Measurements from ENCODE around the gene GALNTL6. TPM values are rescaled to one million over a fixed set of nuclear protein-coding genes. Genes with fewer than 3 reads are reported as not detected.

GALNTL6 gene
- polyA plus RNA-seq, 4 donors, result 0.30 to 0.45 (median 0.31) TPM; not detected in 1

DNA sequence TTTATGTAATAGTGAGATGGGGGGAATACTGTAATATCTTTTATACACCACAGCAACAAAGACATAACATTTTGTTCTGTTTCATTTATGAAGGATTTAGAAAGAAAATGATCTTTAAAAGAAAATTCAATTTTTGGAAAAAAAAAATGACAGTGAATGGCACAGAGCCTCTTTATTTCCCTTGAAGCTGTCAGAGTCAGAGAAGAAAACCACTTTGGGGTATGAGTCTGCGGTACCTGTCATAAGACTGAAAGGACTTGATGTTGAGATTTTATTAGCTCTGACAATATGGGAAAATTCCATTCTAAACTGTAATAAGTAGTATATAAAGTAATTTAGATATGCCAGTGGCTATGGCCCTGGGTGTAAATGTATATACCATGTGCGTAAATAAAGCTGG, 134.8 kb downstream of the GALNTL6 start:
- 87 to 94% (median 90%) methylated on average over 2 of the region's 2 CpGs for WGBS, 3 donors
- Histone ChIP-seq H3K9me3 (ENCODE audit: control insufficient read depth in 2 of 2, insufficient read depth in 1 of 2, low read depth in 1 of 2, low read length in 1 of 2) (no peaks in the 10 kb centered on the region), H3K36me3 (ENCODE audit: control insufficient read depth in 3 of 3, insufficient read depth in 2 of 3, low read depth in 1 of 3, low read length in 3 of 3) (no peaks in the 10 kb centered on the region), H3K27ac (ENCODE audit: low read depth in 1 of 3, low read length in 2 of 3) (no peak overlapping the region), H3K4me3 (ENCODE audit: low read depth in 1 of 3, low read length in 3 of 3) (no peak overlapping the region), H3K27me3 (ENCODE audit: control insufficient read depth in 3 of 3, insufficient read depth in 3 of 3, low read length in 3 of 3) (no peaks in the 10 kb centered on the region), H3K4me1 (ENCODE audit: control insufficient read depth in 3 of 3, insufficient read depth in 2 of 3, low read depth in 1 of 3, low read length in 2 of 3) (no peaks in the 10 kb centered on the region)
- DNase-seq, result no peak
- no peak for FAIRE-seq

DNA sequence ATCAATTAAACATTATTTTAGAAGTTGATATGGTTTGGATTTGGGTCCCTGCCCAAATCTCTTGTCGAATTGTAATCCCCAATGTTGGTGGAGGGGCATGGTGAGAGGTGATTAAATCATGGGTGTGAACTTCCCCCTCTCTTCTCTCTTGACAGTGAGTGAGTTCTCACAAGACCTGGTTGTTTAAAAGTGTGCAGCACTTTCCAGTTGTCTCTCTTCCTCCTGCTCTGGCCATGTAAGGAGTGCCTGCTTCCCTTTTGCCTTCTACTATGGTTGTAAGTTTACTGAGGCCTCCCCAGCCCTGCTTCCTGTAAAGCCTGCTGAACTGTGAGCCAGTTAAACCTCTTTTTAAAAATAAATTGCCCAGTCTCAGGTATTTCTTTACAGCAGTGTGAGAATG, 141.4 kb downstream of the GALNTL6 start:
- WGBS, 3 donors, result 9 to 38% (median 33%) methylated on average over 1 of the region's 1 CpG
- DNase-seq, result no peak
- Histone ChIP-seq H3K27ac (ENCODE audit: low read depth in 1 of 3, low read length in 2 of 3) (no peak overlapping the region), H3K4me1 (ENCODE audit: control insufficient read depth in 3 of 3, insufficient read depth in 2 of 3, low read depth in 1 of 3, low read length in 2 of 3) (no peaks in the 10 kb centered on the region), H3K4me3 (ENCODE audit: low read depth in 1 of 3, low read length in 3 of 3) (no peak overlapping the region), H3K27me3 (ENCODE audit: control insufficient read depth in 3 of 3, insufficient read depth in 3 of 3, low read length in 3 of 3) (no peaks in the 10 kb centered on the region), H3K36me3 (ENCODE audit: control insufficient read depth in 3 of 3, insufficient read depth in 2 of 3, low read depth in 1 of 3, low read length in 3 of 3) (no peaks in the 10 kb centered on the region), H3K9me3 (ENCODE audit: control insufficient read depth in 2 of 2, insufficient read depth in 1 of 2, low read depth in 1 of 2, low read length in 1 of 2) (no peaks in the 10 kb centered on the region)
- FAIRE-seq, result no peak

DNA sequence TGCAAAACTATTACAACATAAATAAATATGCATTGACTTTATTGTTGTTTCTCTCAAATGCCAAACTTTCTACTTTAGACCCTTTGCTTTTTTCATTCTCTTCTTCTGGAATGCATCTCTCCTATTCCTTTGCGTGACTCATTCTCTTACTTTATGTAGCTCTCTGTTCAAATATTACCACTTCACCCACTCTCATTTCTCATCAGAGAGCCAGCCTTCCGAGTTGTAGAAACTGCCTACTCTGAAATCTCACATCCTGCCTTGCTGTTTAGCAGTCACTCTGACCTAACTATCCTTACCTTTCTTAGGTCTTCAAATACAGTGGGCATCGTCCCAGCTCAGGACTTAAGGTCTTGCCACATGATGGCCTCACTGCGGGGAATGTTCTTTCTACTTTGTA, 143.5 kb downstream of the GALNTL6 start:
- Histone ChIP-seq H3K4me1 (ENCODE audit: control insufficient read depth in 3 of 3, insufficient read depth in 2 of 3, low read depth in 1 of 3, low read length in 2 of 3) (no peaks in the 10 kb centered on the region), H3K27ac (ENCODE audit: low read depth in 1 of 3, low read length in 2 of 3) (no peak overlapping the region), H3K9me3 (ENCODE audit: control insufficient read depth in 2 of 2, insufficient read depth in 1 of 2, low read depth in 1 of 2, low read length in 1 of 2) (no peaks in the 10 kb centered on the region), H3K4me3 (ENCODE audit: low read depth in 1 of 3, low read length in 3 of 3) (no peak overlapping the region), H3K36me3 (ENCODE audit: control insufficient read depth in 3 of 3, insufficient read depth in 2 of 3, low read depth in 1 of 3, low read length in 3 of 3) (no peaks in the 10 kb centered on the region), H3K27me3 (ENCODE audit: control insufficient read depth in 3 of 3, insufficient read depth in 3 of 3, low read length in 3 of 3) (no peaks in the 10 kb centered on the region)
- no peak for DNase-seq
- WGBS, 3 donors, result 72 to 73% (median 73%) methylated on average over 4 of the region's 4 CpGs
- FAIRE-seq, result no peak

DNA sequence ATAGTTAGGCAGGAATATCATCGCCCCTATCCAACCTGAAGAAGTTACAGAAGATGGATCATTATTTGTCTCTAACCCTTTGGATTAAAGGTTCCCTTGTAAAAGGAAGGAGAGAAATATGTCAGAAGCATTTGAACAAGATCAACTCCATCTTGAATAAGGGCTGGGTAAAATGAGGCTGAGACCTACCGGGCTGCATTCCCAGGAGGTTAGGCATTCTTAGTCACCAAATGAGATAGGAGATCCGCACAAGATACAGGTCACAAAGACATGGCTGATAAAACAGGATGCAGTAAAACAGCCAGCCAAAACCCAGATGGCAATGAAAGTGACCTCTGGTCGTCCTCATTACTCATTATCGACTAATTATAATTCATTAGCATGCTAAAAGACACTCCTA, 148.9 kb downstream of the GALNTL6 start:
- H3K9me3 ChIP-seq (ENCODE audit: control insufficient read depth in 2 of 2, insufficient read depth in 1 of 2, low read depth in 1 of 2, low read length in 1 of 2), result no peaks in the 10 kb centered on the region
- FAIRE-seq (no peak), DNase-seq (no peak)
- no peak overlapping the region for H3K4me3 ChIP-seq (ENCODE audit: low read depth in 1 of 3, low read length in 3 of 3)
- no peaks in the 10 kb centered on the region for H3K27me3 ChIP-seq (ENCODE audit: control insufficient read depth in 3 of 3, insufficient read depth in 3 of 3, low read length in 3 of 3)
- H3K27ac ChIP-seq (ENCODE audit: low read depth in 1 of 3, low read length in 2 of 3), result no peak overlapping the region
- H3K4me1 ChIP-seq (ENCODE audit: control insufficient read depth in 3 of 3, insufficient read depth in 2 of 3, low read depth in 1 of 3, low read length in 2 of 3), result no peaks in the 10 kb centered on the region
- no peaks in the 10 kb centered on the region for H3K36me3 ChIP-seq (ENCODE audit: control insufficient read depth in 3 of 3, insufficient read depth in 2 of 3, low read depth in 1 of 3, low read length in 3 of 3)
- 48 to 76% (median 52%) methylated on average over 5 of the region's 5 CpGs for WGBS, 3 donors

DNA sequence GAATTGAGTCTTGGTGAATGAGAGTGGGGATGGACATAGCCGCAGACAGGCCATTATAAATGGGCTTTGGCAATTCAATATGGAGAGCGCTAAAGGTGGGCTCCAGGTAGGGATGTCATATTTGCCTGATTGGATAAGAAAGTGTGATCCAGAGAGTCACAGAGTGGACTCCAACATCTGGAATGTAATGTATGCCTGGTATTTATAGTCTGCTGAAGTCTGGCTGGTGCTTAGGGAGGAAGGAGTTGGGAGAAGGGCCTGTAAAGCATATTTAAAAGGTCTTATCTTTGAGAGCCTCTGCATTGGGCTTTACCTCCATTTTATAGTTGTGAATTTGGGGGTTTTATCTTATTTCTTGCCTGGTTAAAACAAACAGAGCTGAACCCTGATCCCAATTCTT, 153.2 kb downstream of the GALNTL6 start:
- H3K27me3 ChIP-seq (ENCODE audit: control insufficient read depth in 3 of 3, insufficient read depth in 3 of 3, low read length in 3 of 3), result no peaks in the 10 kb centered on the region
- no peak overlapping the region for H3K4me3 ChIP-seq (ENCODE audit: low read depth in 1 of 3, low read length in 3 of 3)
- no peaks in the 10 kb centered on the region for H3K4me1 ChIP-seq (ENCODE audit: control insufficient read depth in 3 of 3, insufficient read depth in 2 of 3, low read depth in 1 of 3, low read length in 2 of 3)
- no peak for FAIRE-seq
- H3K9me3 ChIP-seq (ENCODE audit: control insufficient read depth in 2 of 2, insufficient read depth in 1 of 2, low read depth in 1 of 2, low read length in 1 of 2), result no peaks in the 10 kb centered on the region
- H3K27ac ChIP-seq (ENCODE audit: low read depth in 1 of 3, low read length in 2 of 3), result no peak overlapping the region
- 65 to 70% (median 68%) methylated on average over 2 of the region's 2 CpGs for WGBS, 3 donors
- no peaks in the 10 kb centered on the region for H3K36me3 ChIP-seq (ENCODE audit: control insufficient read depth in 3 of 3, insufficient read depth in 2 of 3, low read depth in 1 of 3, low read length in 3 of 3)
- no peak for DNase-seq

DNA sequence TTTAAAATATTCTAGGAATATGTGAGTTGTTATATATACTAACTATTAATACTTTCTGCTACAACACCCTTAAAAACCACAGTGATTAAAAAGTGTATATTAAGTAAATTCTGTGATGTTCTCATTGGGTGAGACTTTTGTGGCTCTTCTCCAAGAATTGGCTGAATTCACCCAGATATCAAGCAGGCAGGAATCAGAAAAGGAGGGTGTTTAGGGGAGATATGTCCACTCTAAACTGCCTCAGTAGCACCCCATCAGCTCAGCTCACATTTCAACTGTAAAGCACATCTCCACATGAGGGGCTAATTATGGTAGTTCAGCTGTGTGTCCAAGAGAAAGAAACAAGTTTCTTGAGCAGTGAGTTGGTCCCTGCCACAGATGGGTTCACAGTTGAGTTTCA, 165.0 kb downstream of the GALNTL6 start:
- Histone ChIP-seq H3K27me3 (ENCODE audit: control insufficient read depth in 3 of 3, insufficient read depth in 3 of 3, low read length in 3 of 3) (no peaks in the 10 kb centered on the region), H3K4me1 (ENCODE audit: control insufficient read depth in 3 of 3, insufficient read depth in 2 of 3, low read depth in 1 of 3, low read length in 2 of 3) (no peaks in the 10 kb centered on the region), H3K27ac (ENCODE audit: low read depth in 1 of 3, low read length in 2 of 3) (no peak overlapping the region), H3K9me3 (ENCODE audit: control insufficient read depth in 2 of 2, insufficient read depth in 1 of 2, low read depth in 1 of 2, low read length in 1 of 2) (no peaks in the 10 kb centered on the region), H3K36me3 (ENCODE audit: control insufficient read depth in 3 of 3, insufficient read depth in 2 of 3, low read depth in 1 of 3, low read length in 3 of 3) (no peaks in the 10 kb centered on the region), H3K4me3 (ENCODE audit: low read depth in 1 of 3, low read length in 3 of 3) (no peak overlapping the region)
- FAIRE-seq, result no peak
- no peak for DNase-seq

DNA sequence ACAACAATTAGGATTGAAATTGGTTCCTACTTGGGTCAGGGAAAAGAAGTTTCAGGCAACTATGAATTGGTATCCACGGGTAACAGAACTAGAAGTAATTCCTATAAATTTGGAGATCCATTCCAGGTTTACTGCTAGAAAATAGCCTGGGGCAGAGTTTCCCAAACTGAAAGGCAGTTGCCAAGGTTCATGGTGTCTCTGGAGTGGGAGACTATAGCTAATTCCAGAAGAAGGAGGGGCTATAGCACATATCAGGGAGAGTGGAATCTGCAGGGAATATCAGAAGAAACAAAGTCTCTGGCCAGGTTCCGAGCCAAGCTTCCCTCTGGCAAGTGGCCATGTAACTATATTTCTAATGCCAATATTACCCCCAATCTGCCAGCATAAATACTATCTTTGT, 166.3 kb downstream of the GALNTL6 start:
- H3K36me3 ChIP-seq (ENCODE audit: control insufficient read depth in 3 of 3, insufficient read depth in 2 of 3, low read depth in 1 of 3, low read length in 3 of 3), result no peaks in the 10 kb centered on the region
- H3K4me3 ChIP-seq (ENCODE audit: low read depth in 1 of 3, low read length in 3 of 3), result no peak overlapping the region
- no peak overlapping the region for H3K27ac ChIP-seq (ENCODE audit: low read depth in 1 of 3, low read length in 2 of 3)
- FAIRE-seq (no peak), DNase-seq (no peak)
- H3K4me1 ChIP-seq (ENCODE audit: control insufficient read depth in 3 of 3, insufficient read depth in 2 of 3, low read depth in 1 of 3, low read length in 2 of 3), result no peaks in the 10 kb centered on the region
- no peaks in the 10 kb centered on the region for H3K9me3 ChIP-seq (ENCODE audit: control insufficient read depth in 2 of 2, insufficient read depth in 1 of 2, low read depth in 1 of 2, low read length in 1 of 2)
- no peaks in the 10 kb centered on the region for H3K27me3 ChIP-seq (ENCODE audit: control insufficient read depth in 3 of 3, insufficient read depth in 3 of 3, low read length in 3 of 3)
- 43 to 60% (median 55%) methylated on average over 2 of the region's 2 CpGs for WGBS, 3 donors

DNA sequence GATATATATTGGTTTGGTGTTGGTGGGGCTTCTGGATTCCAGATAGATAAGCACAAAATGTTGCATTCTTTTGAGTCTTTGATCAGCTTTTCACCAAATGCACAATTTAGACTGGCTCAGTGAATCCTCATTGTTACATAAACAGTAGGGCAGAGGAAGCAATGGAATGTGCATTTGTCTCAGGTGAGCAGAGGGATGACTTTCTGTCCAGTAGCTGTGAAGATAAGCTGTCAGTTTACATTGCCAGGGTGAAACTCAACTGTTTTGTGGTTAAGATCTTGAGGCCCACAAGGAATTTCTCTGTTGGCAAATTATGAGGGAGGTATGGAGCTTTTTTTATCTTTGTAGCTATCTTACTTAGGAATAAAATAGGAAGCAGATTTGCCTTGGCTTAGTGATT, 168.0 kb downstream of the GALNTL6 start:
- no peaks in the 10 kb centered on the region for H3K9me3 ChIP-seq (ENCODE audit: control insufficient read depth in 2 of 2, insufficient read depth in 1 of 2, low read depth in 1 of 2, low read length in 1 of 2)
- H3K4me1 ChIP-seq (ENCODE audit: control insufficient read depth in 3 of 3, insufficient read depth in 2 of 3, low read depth in 1 of 3, low read length in 2 of 3), result no peaks in the 10 kb centered on the region
- H3K4me3 ChIP-seq (ENCODE audit: low read depth in 1 of 3, low read length in 3 of 3), result no peak overlapping the region
- no peak for DNase-seq
- H3K27me3 ChIP-seq (ENCODE audit: control insufficient read depth in 3 of 3, insufficient read depth in 3 of 3, low read length in 3 of 3), result no peaks in the 10 kb centered on the region
- FAIRE-seq, result no peak
- no peaks in the 10 kb centered on the region for H3K36me3 ChIP-seq (ENCODE audit: control insufficient read depth in 3 of 3, insufficient read depth in 2 of 3, low read depth in 1 of 3, low read length in 3 of 3)
- no peak overlapping the region for H3K27ac ChIP-seq (ENCODE audit: low read depth in 1 of 3, low read length in 2 of 3)

DNA sequence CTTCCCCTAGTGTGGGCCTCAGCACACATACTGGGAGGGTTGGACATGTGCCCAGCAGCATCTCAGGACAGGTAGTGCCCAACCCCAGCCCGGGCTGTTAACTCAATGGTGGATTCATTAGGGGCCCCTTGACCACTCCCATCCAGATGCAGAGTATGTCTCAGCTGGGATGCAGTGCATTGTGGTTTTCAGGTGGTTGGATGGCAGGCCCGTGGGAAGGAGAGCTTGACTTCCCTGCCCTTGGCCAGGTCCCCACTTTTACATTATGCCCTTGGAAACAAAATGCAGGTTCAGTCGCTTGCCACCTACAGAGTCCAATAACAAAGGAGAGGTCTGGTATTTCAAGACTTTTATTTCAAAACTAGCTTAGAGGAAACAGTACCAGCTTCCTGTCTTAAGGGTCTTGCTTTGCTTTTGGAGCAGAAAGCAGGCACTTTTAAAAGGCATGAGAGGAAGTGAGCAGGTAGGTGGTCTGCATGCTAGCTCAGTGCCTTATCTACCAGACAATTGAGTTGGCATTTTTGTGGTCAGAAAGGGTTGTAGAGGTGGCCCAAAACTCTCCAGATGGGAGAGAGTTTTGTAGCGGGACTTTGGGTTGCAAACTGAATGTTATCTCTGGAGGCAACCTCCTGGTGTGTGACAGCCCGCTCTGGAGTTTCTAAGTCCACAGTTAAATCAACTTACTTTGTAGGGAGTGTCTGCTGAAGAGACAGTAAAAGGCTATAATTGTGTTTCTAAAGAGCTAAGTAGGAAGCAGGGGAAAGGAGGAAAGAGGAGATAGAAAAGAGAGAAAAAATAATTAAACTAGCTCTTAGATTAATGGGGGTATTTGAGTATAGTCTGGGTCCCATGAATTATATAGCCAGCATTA, 171.0 kb downstream of the GALNTL6 start:
- Histone ChIP-seq H3K27me3 (ENCODE audit: control insufficient read depth in 3 of 3, insufficient read depth in 3 of 3, low read length in 3 of 3) (no peaks in the 10 kb centered on the region), H3K9me3 (ENCODE audit: control insufficient read depth in 2 of 2, insufficient read depth in 1 of 2, low read depth in 1 of 2, low read length in 1 of 2) (no peaks in the 10 kb centered on the region), H3K4me3 (ENCODE audit: low read depth in 1 of 3, low read length in 3 of 3) (no peak overlapping the region), H3K4me1 (ENCODE audit: control insufficient read depth in 3 of 3, insufficient read depth in 2 of 3, low read depth in 1 of 3, low read length in 2 of 3) (no peaks in the 10 kb centered on the region), H3K36me3 (ENCODE audit: control insufficient read depth in 3 of 3, insufficient read depth in 2 of 3, low read depth in 1 of 3, low read length in 3 of 3) (no peaks in the 10 kb centered on the region), H3K27ac (ENCODE audit: low read depth in 1 of 3, low read length in 2 of 3) (no peak overlapping the region)
- FAIRE-seq, result no peak
- DNase-seq, result no peak
- 45 to 70% (median 55%) methylated on average over 5 of the region's 5 CpGs for WGBS, 3 donors

All from small intestine (tissue), 7 donors.